Colonic mucosa (tissue), 4 donors: ENCODE data around the gene MAPK10. TPM values are rescaled to one million over a fixed set of nuclear protein-coding genes. Genes with fewer than 3 reads are reported as not detected.

Experiments
- DNase-seq: peaks from one replicate; pipeline ENCODE4 v3.0.0-alpha.2; 2020
- H3K27ac ChIP-seq: fragments of 200-600 bp; one replicate; pipeline ENCODE4 v1.8.0; 2021
- H3K27me3 ChIP-seq: fragments of 200-600 bp; one replicate; pipeline ENCODE4 v1.8.0; 2021
- H3K36me3 ChIP-seq: fragments of 200-600 bp; one replicate; pipeline ENCODE4 v1.8.0; 2021
- H3K4me1 ChIP-seq: fragments of 200-600 bp; one replicate; pipeline ENCODE4 v1.8.0; 2021; ENCODE audit warnings: mild to moderate bottlenecking
- H3K4me3 ChIP-seq: fragments of 200-600 bp; one replicate; pipeline ENCODE4 v1.8.0; 2021
- H3K9ac ChIP-seq, 2 donors: one replicate each; pipeline ENCODE4 v1.7.0; 2013; ENCODE audit warnings: control low read depth in 2 of 2, low read depth in 2 of 2, low read length in 2 of 2
- H3K9me3 ChIP-seq: fragments of 200-600 bp; one replicate; pipeline ENCODE4 v1.8.0; 2021
- CTCF ChIP-seq: fragments of 200-600 bp; IDR thresholded peaks from one replicate; pipeline ENCODE4 v1.8.0; 2022; ENCODE audit warnings: antibody characterized with exemption, mild to moderate bottlenecking
- intact Hi-C: fragments of 100-400 bp; cut with DNase I; formaldehyde crosslinking; loops from one replicate; pipeline ENCODE4 v1.14.1; 2022
- total RNA-seq, 2 donors: library from RNA; stranded (reverse); fragmentation: NEBNext Ultra II Directional in 1 of 2; extraction: Animal tissue kit (Norgen Biotek cat#: 25700) in 1 of 2; gene quantifications; one replicate each; pipeline ENCODE4 v1.2.1, GENCODE V29; 2021
- donor health status: healthy.
- donor health status: DM: no; HTN: no; CAD: no.
- donor health status: DM: no; HTN: no; CAD: no.

MAPK10 gene
- total RNA-seq, 2 donors from 2014 or later, result 2.6 to 4.4 TPM

GRCh38 chr4:85964298-85964697 lies 395.6 kb downstream of the MAPK10 start:
- no peaks in the 10 kb centered on the region for H3K9me3 ChIP-seq
- no peaks in the 10 kb centered on the region for H3K36me3 ChIP-seq
- no peak overlapping the region for H3K27ac ChIP-seq
- intact Hi-C loops, result no loop called here
- no peak for TF ChIP-seq CTCF
- H3K4me1 ChIP-seq, result no peaks in the 10 kb centered on the region
- no peaks in the 10 kb centered on the region for H3K27me3 ChIP-seq
- no peak for DNase-seq
- no peak overlapping the region for H3K4me3 ChIP-seq
- H3K9ac ChIP-seq, result no peak overlapping the region

- DNase-seq, result no peak
- no peak overlapping the region for H3K4me3 ChIP-seq
- intact Hi-C loops, result no loop called here
- no peaks in the 10 kb centered on the region for H3K9me3 ChIP-seq
- H3K36me3 ChIP-seq, result no peaks in the 10 kb centered on the region
- no peaks in the 10 kb centered on the region for H3K4me1 ChIP-seq
- no peak overlapping the region for H3K9ac ChIP-seq
- no peak overlapping the region for H3K27ac ChIP-seq
- no peaks in the 10 kb centered on the region for H3K27me3 ChIP-seq
- no peak for TF ChIP-seq CTCF
These were observed 396.6 kb downstream of the MAPK10 start for GRCh38 chr4:85963231-85963630.

- Histone ChIP-seq H3K36me3 (no peaks in the 10 kb centered on the region), H3K27ac (no peak overlapping the region), H3K27me3 (no peaks in the 10 kb centered on the region), H3K4me1 (no peaks in the 10 kb centered on the region), H3K4me3 (no peak overlapping the region), H3K9me3 (no peaks in the 10 kb centered on the region), H3K9ac (no peak overlapping the region)
- DNase-seq, result no peak
- TF ChIP-seq CTCF, result no peak
- intact Hi-C loops, result no loop called here
These were observed 398.0 kb downstream of the MAPK10 start for GRCh38 chr4:85961887-85962286.

GRCh38 chr4:85956293-85956945 lies 403.4 kb downstream of the MAPK10 start:
- TF ChIP-seq CTCF, result no peak
- DNase-seq, result no peak
- H3K27ac ChIP-seq, result no peak overlapping the region

GRCh38 chr4:85955620-85956292 lies 404.1 kb downstream of the MAPK10 start:
- DNase-seq, result no peak
- no peaks in the 10 kb centered on the region for H3K27me3 ChIP-seq
- no peaks in the 10 kb centered on the region for H3K4me1 ChIP-seq
- no peaks in the 10 kb centered on the region for H3K36me3 ChIP-seq
- intact Hi-C loops, result no loop called here
- no peak overlapping the region for H3K4me3 ChIP-seq
- no peak overlapping the region for H3K9ac ChIP-seq
- no peak overlapping the region for H3K27ac ChIP-seq
- no peak for TF ChIP-seq CTCF
- H3K9me3 ChIP-seq, result no peaks in the 10 kb centered on the region

More at GRCh38 chr4:85956293-85956945, 403.4 kb downstream of the MAPK10 start:
- Histone ChIP-seq H3K4me1 (no peaks in the 10 kb centered on the region), H3K4me3 (no peak overlapping the region), H3K27me3 (no peaks in the 10 kb centered on the region), H3K36me3 (no peaks in the 10 kb centered on the region), H3K9ac (no peak overlapping the region), H3K9me3 (no peaks in the 10 kb centered on the region)
- intact Hi-C loops, result no loop called here
